ENCODE data around the gene NMU.
"Not testable (repeated sequence)": the region's sequence is repeated elsewhere in the genome, so short reads cannot be mapped to it uniquely, and the experiment has no call there.

The NMU gene

GRCh38 chr4:55554453-55555030 is 81.6 kb downstream of the NMU start:
- DNase-seq (ENCODE audit: low spot score), result peak; percentile 44

DNA sequence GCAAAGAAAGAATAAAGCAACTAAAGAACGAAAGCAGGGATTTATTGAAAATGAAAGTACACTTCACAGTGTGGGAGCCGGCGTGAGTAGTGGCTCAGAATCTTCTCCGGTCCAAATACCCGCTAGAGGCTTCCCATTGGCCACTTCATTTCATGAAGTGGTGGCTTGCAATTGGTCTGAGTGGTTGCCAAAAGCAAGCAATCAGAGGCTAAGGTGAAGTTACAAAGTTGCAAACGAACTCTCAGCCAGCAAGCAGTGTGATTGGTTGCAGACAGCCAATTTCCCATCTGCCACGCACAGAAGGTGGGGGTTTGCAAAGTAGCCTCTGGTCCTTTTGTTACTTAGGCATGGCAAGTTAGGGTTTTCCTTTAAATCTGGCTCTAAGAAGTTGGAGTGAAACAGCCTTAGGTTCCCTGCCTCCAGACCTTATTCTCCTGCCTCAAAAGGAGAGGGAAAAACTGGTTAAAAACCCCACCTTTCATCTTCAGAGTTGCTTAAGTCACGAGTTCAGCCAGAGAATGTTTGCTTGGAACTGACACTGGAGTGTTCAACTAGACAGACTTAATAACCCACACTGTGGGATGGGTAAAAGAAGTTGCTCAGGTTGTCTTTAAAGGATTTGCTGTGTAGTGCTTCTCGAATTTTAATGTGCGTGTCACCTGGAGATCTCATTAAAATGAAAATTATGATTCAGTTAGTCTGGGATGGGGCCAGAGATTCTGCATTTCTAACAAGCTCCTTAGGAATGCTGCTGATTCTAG is 82.5 kb downstream of the NMU start:
- peak; percentile 75 for DNase-seq (ENCODE audit: low spot score)

- DNase-seq (ENCODE audit: low spot score), result not testable (repeated sequence)
Observed at GRCh38 chr4:55551964-55552363, 84.1 kb downstream of the NMU start.

- DNase-seq (ENCODE audit: low spot score), result peak; percentile 50
Observed at GRCh38 chr4:55549888-55550287, 86.2 kb downstream of the NMU start.

- DNase-seq (ENCODE audit: low spot score), result no peak
Observed at GRCh38 chr4:55547918-55548317, 88.2 kb downstream of the NMU start.

GRCh38 chr4:55547466-55547770 is 88.7 kb downstream of the NMU start:
- DNase-seq (ENCODE audit: low spot score), result no peak

DNA sequence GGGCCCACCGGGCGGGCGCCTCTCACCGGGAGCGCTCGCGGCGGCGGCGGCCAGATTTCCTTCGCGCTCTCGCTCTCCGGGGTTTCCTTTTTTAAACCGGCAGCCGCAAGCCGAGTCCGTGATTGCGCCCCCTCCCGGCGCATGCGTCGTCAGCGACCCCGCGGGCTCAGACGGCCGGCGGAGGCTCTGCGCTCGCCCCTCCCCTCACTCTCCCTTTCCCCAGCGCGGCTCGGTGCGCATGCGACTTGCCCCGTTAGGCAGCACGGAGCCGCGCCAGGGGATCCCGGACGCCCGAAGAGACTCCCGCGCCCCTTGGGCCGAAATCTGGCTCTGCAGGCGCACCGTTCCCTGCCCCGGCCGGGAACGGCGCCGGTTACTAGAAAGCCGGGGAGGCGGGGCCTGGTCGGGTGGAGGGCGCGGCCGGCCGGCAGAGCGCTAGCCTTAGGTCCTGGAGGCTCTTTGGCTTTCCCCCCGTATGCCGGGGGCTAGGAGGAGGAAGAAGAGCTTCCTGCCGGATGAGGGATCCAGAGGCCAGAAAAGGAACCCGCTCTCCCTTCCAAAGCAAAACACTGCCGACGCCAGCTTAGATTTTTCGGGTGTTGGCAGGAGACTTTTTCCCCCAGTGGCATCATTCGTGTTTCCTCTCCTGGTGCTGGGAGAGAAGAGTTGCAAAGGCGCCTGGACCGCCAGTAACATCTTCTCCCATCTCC is 89.2 kb downstream of the NMU start, which contains the start of gene CLOCK:
Gene CLOCK, minus strand, starts transcription at position 154 of the 710 bp plus-strand sequence. CDS start 64,124 bp downstream, outside the sequence.
- peak; percentile 86 for DNase-seq (ENCODE audit: low spot score)

GRCh38 chr4:55546506-55546755 is 89.7 kb downstream of the NMU start:
- peak; percentile 84 for DNase-seq (ENCODE audit: low spot score)

DNA sequence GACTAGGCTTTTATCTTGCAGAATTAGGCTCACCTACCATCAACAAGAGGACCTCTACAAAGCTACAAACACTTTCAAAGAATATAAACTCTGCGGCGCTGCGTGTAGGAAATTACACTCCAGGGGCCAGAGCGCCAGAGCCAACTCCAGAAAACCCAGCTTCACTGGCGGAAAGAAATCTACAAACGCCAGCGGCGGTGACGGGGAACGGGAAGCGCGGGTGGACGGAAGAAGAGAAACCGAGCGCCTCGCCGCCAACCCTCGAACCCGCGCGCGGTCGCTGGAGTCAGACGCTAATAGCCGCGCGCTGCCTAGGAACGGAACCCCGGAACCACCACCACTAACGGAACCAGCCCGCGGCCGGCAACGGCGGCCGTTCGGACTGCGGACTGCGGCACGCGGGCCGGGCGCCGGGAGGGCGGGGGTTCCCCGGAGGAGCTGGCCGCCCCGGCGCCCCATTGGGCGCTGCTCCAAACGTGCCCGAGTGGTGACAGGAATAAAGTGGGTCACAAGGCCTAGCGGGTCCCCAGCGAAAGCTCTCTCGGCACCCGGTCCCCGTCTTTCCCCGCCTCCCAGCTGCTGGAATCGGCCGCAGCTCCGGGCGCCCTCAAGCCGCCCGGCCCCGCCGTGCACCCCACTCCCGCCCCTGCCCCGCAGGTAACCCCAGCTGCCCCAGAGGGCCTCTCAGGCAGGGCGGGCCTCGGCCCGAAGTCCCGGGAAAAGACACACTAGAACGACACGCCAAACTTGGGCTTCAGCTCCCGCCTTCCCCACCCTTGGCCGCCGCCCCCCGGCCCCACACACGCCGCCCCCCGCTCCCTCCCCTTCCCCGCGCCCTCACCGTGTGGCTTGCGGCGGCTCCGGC is 90.2 kb downstream of the NMU start:
- DNase-seq (ENCODE audit: low spot score), result peak; percentile 62
